ENCODE data around the gene GRN. TPM values are rescaled to one million over a fixed set of nuclear protein-coding genes. Genes with fewer than 3 reads are reported as not detected.
"Not testable (repeated sequence)": the region's sequence is repeated elsewhere in the genome, so short reads cannot be mapped to it uniquely, and the experiment has no call there.

GRN gene
- polyA plus RNA-seq, 1 donor = 469 TPM

- H3K4me1 ChIP-seq (ENCODE audit: control insufficient read depth, insufficient read depth, low read length) = peaks cover 12% of the 10 kb centered on the region
- WGBS (ENCODE audit: insufficient coverage, low lambda C conversion rate) = no CpG with 5 or more reads among the region's 5 CpGs
- not testable (repeated sequence) for DNase-seq
Observed at GRCh38 chr17:44330263-44330662, 14.8 kb upstream of the GRN start.

GRCh38 chr17:44331249-44331760 is 13.8 kb upstream of the GRN start:
- no peaks in the 10 kb centered on the region for H3K27me3 ChIP-seq (ENCODE audit: control insufficient read depth, insufficient read depth, low read length)
- no CpG with 5 or more reads among the region's 7 CpGs for WGBS (ENCODE audit: insufficient coverage, low lambda C conversion rate)

More at GRCh38 chr17:44330263-44330662, 14.8 kb upstream of the GRN start:
- H3K4me3 ChIP-seq (ENCODE audit: low read length); H3K27me3 ChIP-seq (ENCODE audit: control insufficient read depth, insufficient read depth, low read length); H3K9me3 ChIP-seq (ENCODE audit: control insufficient read depth, low read depth, low read length); H3K27ac ChIP-seq (ENCODE audit: low read length); H3K36me3 ChIP-seq (ENCODE audit: control insufficient read depth, insufficient read depth, low read length): not testable (repeated sequence)

GRCh38 chr17:44333371-44333770 is 11.7 kb upstream of the GRN start:
- Histone ChIP-seq H3K27me3 (ENCODE audit: control insufficient read depth, insufficient read depth, low read length) (no peaks in the 10 kb centered on the region), H3K4me1 (ENCODE audit: control insufficient read depth, insufficient read depth, low read length) (peaks cover 14% of the 10 kb centered on the region), H3K9me3 (ENCODE audit: control insufficient read depth, low read depth, low read length) (no peaks in the 10 kb centered on the region), H3K4me3 (ENCODE audit: low read length) (no peak overlapping the region), H3K27ac (ENCODE audit: low read length) (no peak overlapping the region), H3K36me3 (ENCODE audit: control insufficient read depth, insufficient read depth, low read length) (no peaks in the 10 kb centered on the region)
- WGBS (ENCODE audit: insufficient coverage, low lambda C conversion rate) = no CpG with 5 or more reads among the region's 5 CpGs
- peak in 1 of 2 donors; percentile 56 for DNase-seq

More at GRCh38 chr17:44331249-44331760, 13.8 kb upstream of the GRN start:
- Histone ChIP-seq H3K36me3 (ENCODE audit: control insufficient read depth, insufficient read depth, low read length) (no peaks in the 10 kb centered on the region), H3K4me3 (ENCODE audit: low read length) (no peak overlapping the region), H3K9me3 (ENCODE audit: control insufficient read depth, low read depth, low read length) (no peaks in the 10 kb centered on the region), H3K4me1 (ENCODE audit: control insufficient read depth, insufficient read depth, low read length) (peaks cover 8% of the 10 kb centered on the region), H3K27ac (ENCODE audit: low read length) (no peak overlapping the region)
- DNase-seq = peak; percentile 77 to 84

- WGBS (ENCODE audit: insufficient coverage, low lambda C conversion rate) = no CpG with 5 or more reads among the region's 2 CpGs
Observed at GRCh38 chr17:44334315-44334714, 10.8 kb upstream of the GRN start.

GRCh38 chr17:44334727-44335126 is 10.4 kb upstream of the GRN start:
- H3K9me3 ChIP-seq (ENCODE audit: control insufficient read depth, low read depth, low read length) = no peaks in the 10 kb centered on the region
- peaks cover 27% of the 10 kb centered on the region for H3K4me1 ChIP-seq (ENCODE audit: control insufficient read depth, insufficient read depth, low read length)
- no peak overlapping the region for H3K27ac ChIP-seq (ENCODE audit: low read length)
- no peak overlapping the region for H3K4me3 ChIP-seq (ENCODE audit: low read length)
- WGBS (ENCODE audit: insufficient coverage, low lambda C conversion rate) = no CpG with 5 or more reads among the region's 3 CpGs
- H3K27me3 ChIP-seq (ENCODE audit: control insufficient read depth, insufficient read depth, low read length) = no peaks in the 10 kb centered on the region
- no peaks in the 10 kb centered on the region for H3K36me3 ChIP-seq (ENCODE audit: control insufficient read depth, insufficient read depth, low read length)
- peak in 1 of 2 donors; percentile 57 for DNase-seq

More at GRCh38 chr17:44334315-44334714, 10.8 kb upstream of the GRN start:
- peaks cover 23% of the 10 kb centered on the region for H3K4me1 ChIP-seq (ENCODE audit: control insufficient read depth, insufficient read depth, low read length)
- H3K27me3 ChIP-seq (ENCODE audit: control insufficient read depth, insufficient read depth, low read length) = no peaks in the 10 kb centered on the region
- DNase-seq = no peak
- no peak overlapping the region for H3K27ac ChIP-seq (ENCODE audit: low read length)
- no peak overlapping the region for H3K4me3 ChIP-seq (ENCODE audit: low read length)
- no peaks in the 10 kb centered on the region for H3K36me3 ChIP-seq (ENCODE audit: control insufficient read depth, insufficient read depth, low read length)
- no peaks in the 10 kb centered on the region for H3K9me3 ChIP-seq (ENCODE audit: control insufficient read depth, low read depth, low read length)

- Histone ChIP-seq H3K36me3 (ENCODE audit: control insufficient read depth, insufficient read depth, low read length) (no peaks in the 10 kb centered on the region), H3K4me3 (ENCODE audit: low read length) (no peak overlapping the region), H3K4me1 (ENCODE audit: control insufficient read depth, insufficient read depth, low read length) (peaks cover 33% of the 10 kb centered on the region), H3K27ac (ENCODE audit: low read length) (no peak overlapping the region), H3K9me3 (ENCODE audit: control insufficient read depth, low read depth, low read length) (no peaks in the 10 kb centered on the region), H3K27me3 (ENCODE audit: control insufficient read depth, insufficient read depth, low read length) (no peaks in the 10 kb centered on the region)
- no peak for DNase-seq
- WGBS (ENCODE audit: insufficient coverage, low lambda C conversion rate) = no CpG with 5 or more reads among the region's 3 CpGs
Observed at GRCh38 chr17:44335564-44335963, 9.5 kb upstream of the GRN start.

GRCh38 chr17:44335968-44336367 is 9.1 kb upstream of the GRN start:
- Histone ChIP-seq H3K27me3 (ENCODE audit: control insufficient read depth, insufficient read depth, low read length) (no peaks in the 10 kb centered on the region), H3K27ac (ENCODE audit: low read length) (no peak overlapping the region), H3K36me3 (ENCODE audit: control insufficient read depth, insufficient read depth, low read length) (no peaks in the 10 kb centered on the region), H3K9me3 (ENCODE audit: control insufficient read depth, low read depth, low read length) (no peaks in the 10 kb centered on the region), H3K4me3 (ENCODE audit: low read length) (no peak overlapping the region), H3K4me1 (ENCODE audit: control insufficient read depth, insufficient read depth, low read length) (peaks cover 34% of the 10 kb centered on the region)
- DNase-seq = no peak
- no CpG with 5 or more reads among the region's 5 CpGs for WGBS (ENCODE audit: insufficient coverage, low lambda C conversion rate)

- no peaks in the 10 kb centered on the region for H3K27me3 ChIP-seq (ENCODE audit: control insufficient read depth, insufficient read depth, low read length)
- peak; percentile 91 to 94 for DNase-seq
- H3K4me3 ChIP-seq (ENCODE audit: low read length) = no peak overlapping the region
- no CpG with 5 or more reads among the region's 6 CpGs for WGBS (ENCODE audit: insufficient coverage, low lambda C conversion rate)
- peak overlapping the region; percentile 98 for H3K27ac ChIP-seq (ENCODE audit: low read length)
- peaks cover 40% of the 10 kb centered on the region for H3K4me1 ChIP-seq (ENCODE audit: control insufficient read depth, insufficient read depth, low read length)
- no peaks in the 10 kb centered on the region for H3K36me3 ChIP-seq (ENCODE audit: control insufficient read depth, insufficient read depth, low read length)
- no peaks in the 10 kb centered on the region for H3K9me3 ChIP-seq (ENCODE audit: control insufficient read depth, low read depth, low read length)
Observed at GRCh38 chr17:44338702-44339101, 6.4 kb upstream of the GRN start.

- H3K36me3 ChIP-seq (ENCODE audit: control insufficient read depth, insufficient read depth, low read length); H3K9me3 ChIP-seq (ENCODE audit: control insufficient read depth, low read depth, low read length); H3K27me3 ChIP-seq (ENCODE audit: control insufficient read depth, insufficient read depth, low read length); H3K4me3 ChIP-seq (ENCODE audit: low read length): not testable (repeated sequence)
- WGBS (ENCODE audit: insufficient coverage, low lambda C conversion rate) = no CpG with 5 or more reads among the region's 5 CpGs
- DNase-seq = peak in 1 of 2 donors; percentile 75
- Histone ChIP-seq H3K4me1 (ENCODE audit: control insufficient read depth, insufficient read depth, low read length) (peaks cover 39% of the 10 kb centered on the region), H3K27ac (ENCODE audit: low read length) (peak overlapping the region; percentile 74)
Observed at GRCh38 chr17:44340553-44340952, 4.5 kb upstream of the GRN start.

GRCh38 chr17:44343510-44344209 is 1.4 kb upstream of the GRN start:
- Histone ChIP-seq H3K36me3 (ENCODE audit: control insufficient read depth, insufficient read depth, low read length) (peaks cover 6% of the 10 kb centered on the region), H3K9me3 (ENCODE audit: control insufficient read depth, low read depth, low read length) (no peaks in the 10 kb centered on the region), H3K4me3 (ENCODE audit: low read length) (no peak overlapping the region), H3K4me1 (ENCODE audit: control insufficient read depth, insufficient read depth, low read length) (peaks cover 39% of the 10 kb centered on the region), H3K27ac (ENCODE audit: low read length) (no peak overlapping the region), H3K27me3 (ENCODE audit: control insufficient read depth, insufficient read depth, low read length) (no peaks in the 10 kb centered on the region)
- DNase-seq = no peak
- 80% methylated on average over 1 of the region's 11 CpGs for WGBS (ENCODE audit: insufficient coverage, low lambda C conversion rate)

Data from large intestine (tissue), 3 donors.